ENCODE measurements around the gene TSGA10IP. TPM values are rescaled to one million over a fixed set of nuclear protein-coding genes. Genes with fewer than 3 reads are reported as not detected.

The TSGA10IP gene
- total and polyA plus RNA-seq, 2 donors (not counting 1 experiment from before 2014, with no cell fraction given) = not detected

DNA sequence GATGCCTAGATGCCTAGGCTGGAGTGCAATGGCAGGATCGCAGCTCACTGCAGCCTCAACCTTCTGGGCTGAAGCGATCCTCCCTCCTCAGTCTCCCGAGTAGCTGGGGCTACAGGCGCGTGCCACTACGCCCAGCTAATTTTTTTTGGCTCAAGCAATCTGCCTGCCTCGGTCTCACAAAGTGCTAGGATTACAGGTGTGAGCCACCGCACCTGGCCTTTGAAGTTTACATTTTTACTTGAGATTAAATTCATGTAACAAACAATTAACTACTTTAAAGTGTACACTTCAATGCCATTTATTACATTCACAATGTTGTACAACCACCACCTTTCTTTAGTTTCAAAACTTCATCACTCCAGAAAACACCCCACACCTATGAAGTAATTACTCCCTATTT, 41.6 kb upstream of the TSGA10IP start:
- H3K9me3 ChIP-seq (ENCODE audit: control extremely low read depth in 1 of 3, control insufficient read depth in 2 of 3, insufficient read depth in 1 of 3, low read length in 2 of 3) = peaks cover 0 to 10% (median 0%) of the 10 kb centered on the region in 3 donors
- peaks cover 0 to 39% (median 16%) of the 10 kb centered on the region in 4 experiments for H3K27me3 ChIP-seq (replicated peaks in 1 of 4; ENCODE audit: control extremely low read depth in 1 of 4, control insufficient read depth in 3 of 4, insufficient read depth in 4 of 4, low read length in 3 of 4)
- ChIA-PET POLR2A (interaction anchor here (0.6 kb wide), 1 partner anchor 16 kb away, joined by 3 read pairs; the partner anchor contains the start of gene FIBP), CTCF (no interaction called here)
- no peaks in the 10 kb centered on the region for H3K9me3 Mint-ChIP-seq (ENCODE audit: insufficient read depth)
- 98% methylated on average over 7 of the region's 8 CpGs for WGBS (ENCODE audit: insufficient coverage)
- H3K4me2 ChIP-seq (replicated peaks; ENCODE audit: low read depth, low read length, poor library complexity, severe bottlenecking) = no peak overlapping the region
- ATAC-seq (ENCODE audit: low read depth) (no peak), DNase-seq (no peak)
- peaks cover 10% of the 10 kb centered on the region for H3K4me1 Mint-ChIP-seq
- TF ChIP-seq EZH2 (IDR thresholded peaks at IDR 0.05; ENCODE audit: borderline replicate concordance, insufficient read depth, low read depth, low read length, poor library complexity, severe bottlenecking) = no peak
- TF ChIP-seq, protein P1, sequence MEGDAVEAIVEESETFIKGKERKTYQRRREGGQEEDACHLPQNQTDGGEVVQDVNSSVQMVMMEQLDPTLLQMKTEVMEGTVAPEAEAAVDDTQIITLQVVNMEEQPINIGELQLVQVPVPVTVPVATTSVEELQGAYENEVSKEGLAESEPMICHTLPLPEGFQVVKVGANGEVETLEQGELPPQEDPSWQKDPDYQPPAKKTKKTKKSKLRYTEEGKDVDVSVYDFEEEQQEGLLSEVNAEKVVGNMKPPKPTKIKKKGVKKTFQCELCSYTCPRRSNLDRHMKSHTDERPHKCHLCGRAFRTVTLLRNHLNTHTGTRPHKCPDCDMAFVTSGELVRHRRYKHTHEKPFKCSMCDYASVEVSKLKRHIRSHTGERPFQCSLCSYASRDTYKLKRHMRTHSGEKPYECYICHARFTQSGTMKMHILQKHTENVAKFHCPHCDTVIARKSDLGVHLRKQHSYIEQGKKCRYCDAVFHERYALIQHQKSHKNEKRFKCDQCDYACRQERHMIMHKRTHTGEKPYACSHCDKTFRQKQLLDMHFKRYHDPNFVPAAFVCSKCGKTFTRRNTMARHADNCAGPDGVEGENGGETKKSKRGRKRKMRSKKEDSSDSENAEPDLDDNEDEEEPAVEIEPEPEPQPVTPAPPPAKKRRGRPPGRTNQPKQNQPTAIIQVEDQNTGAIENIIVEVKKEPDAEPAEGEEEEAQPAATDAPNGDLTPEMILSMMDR (IDR thresholded peaks at IDR 0.05) = no peak
- intact Hi-C loops (cut with micrococcal nuclease) = no loop called here
- H3K27ac ChIP-seq (ENCODE audit: low read length in 2 of 2) = no peak overlapping the region
- peaks cover 29% of the 10 kb centered on the region for H3K27me3 Mint-ChIP-seq
- no peak overlapping the region for H2AFZ ChIP-seq (ENCODE audit: insufficient read depth, low read depth, low read length, poor library complexity, severe bottlenecking)
- H3K27ac Mint-ChIP-seq = no peak overlapping the region
- no peaks in the 10 kb centered on the region for H3K36me3 ChIP-seq (replicated peaks in 1 of 2; ENCODE audit: control extremely low read depth in 1 of 2, control insufficient read depth in 1 of 2, extremely low read depth in 1 of 2, insufficient read depth in 2 of 2, low read length in 1 of 2)
- no peaks in the 10 kb centered on the region for H3K79me2 ChIP-seq (ENCODE audit: control insufficient read depth, insufficient read depth, low read length)
- no peak overlapping the region for H3K9ac ChIP-seq (ENCODE audit: low read length)
- H3K4me1 ChIP-seq (ENCODE audit: control insufficient read depth in 2 of 2, insufficient read depth in 2 of 2, low read length in 2 of 2) = peaks cover 20% of the 10 kb centered on the region in 2 donors
- no peaks in the 10 kb centered on the region for H4K20me1 ChIP-seq (ENCODE audit: control insufficient read depth, insufficient read depth, low read length, poor library complexity, severe bottlenecking)
- no peak overlapping the region for H3K4me3 ChIP-seq (ENCODE audit: control extremely low read depth in 1 of 5, extremely low read depth in 1 of 5, insufficient read depth in 1 of 5, low read depth in 2 of 5, low read length in 4 of 5)
- no peak overlapping the region for H3K4me3 Mint-ChIP-seq

DNA sequence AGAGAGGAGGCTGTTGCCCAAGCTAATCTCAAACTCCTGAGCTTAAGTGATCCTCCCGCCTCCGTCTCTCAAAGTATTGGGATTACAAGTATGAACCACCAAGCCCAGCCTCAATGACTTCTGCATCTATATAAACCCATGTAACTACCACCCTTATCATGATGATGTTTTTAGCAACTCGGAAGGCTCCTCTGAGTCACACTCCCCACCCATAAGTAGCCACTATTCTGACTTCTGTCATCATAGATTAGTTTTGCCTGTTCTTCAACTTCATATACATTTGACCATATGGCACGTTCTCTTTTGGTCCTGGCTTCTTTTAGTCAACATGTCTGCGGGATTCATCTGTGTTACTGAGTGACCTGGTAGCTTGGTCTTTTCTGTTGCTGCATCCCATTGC, 38.7 kb upstream of the TSGA10IP start:
- CTCF ChIA-PET = interaction anchor here (1.2 to 1.7 kb wide), 2 partner anchors 18 to 54 kb away, joined by 3 to 6 read pairs; partner anchors contain the start of gene FIBP
- no peak overlapping the region for H3K9ac ChIP-seq (ENCODE audit: low read length)

More for the DNA sequence above, 38.7 kb upstream of the TSGA10IP start:
- Mint-ChIP-seq H3K27ac (no peak overlapping the region), H3K27me3 (peaks cover 39% of the 10 kb centered on the region), H3K4me3 (no peak overlapping the region), H3K9me3 (ENCODE audit: insufficient read depth) (no peaks in the 10 kb centered on the region), H3K4me1 (peaks cover 4% of the 10 kb centered on the region)
- no peak overlapping the region for H3K27ac ChIP-seq (ENCODE audit: low read length in 2 of 2)
- no peaks in the 10 kb centered on the region for H3K4me1 ChIP-seq (ENCODE audit: control insufficient read depth in 2 of 2, insufficient read depth in 2 of 2, low read length in 2 of 2)
- POLR2A ChIA-PET = interaction anchor here (0.6 kb wide), 1 partner anchor 24 kb away, joined by 4 read pairs; no protein-coding TSS in a partner anchor
- peaks cover 0 to 37% (median 10%) of the 10 kb centered on the region in 4 experiments for H3K27me3 ChIP-seq (replicated peaks in 1 of 4; ENCODE audit: control extremely low read depth in 1 of 4, control insufficient read depth in 3 of 4, insufficient read depth in 4 of 4, low read length in 3 of 4)
- no peak for TF ChIP-seq EZH2 (IDR thresholded peaks at IDR 0.05; ENCODE audit: borderline replicate concordance, insufficient read depth, low read depth, low read length, poor library complexity, severe bottlenecking)
- DNase-seq (no peak), ATAC-seq (ENCODE audit: low read depth) (no peak)
- no peak overlapping the region for H2AFZ ChIP-seq (ENCODE audit: insufficient read depth, low read depth, low read length, poor library complexity, severe bottlenecking)
- H3K9me3 ChIP-seq (ENCODE audit: control extremely low read depth in 1 of 3, control insufficient read depth in 2 of 3, insufficient read depth in 1 of 3, low read length in 2 of 3) = no peaks in the 10 kb centered on the region
- H3K4me3 ChIP-seq (ENCODE audit: control extremely low read depth in 1 of 5, extremely low read depth in 1 of 5, insufficient read depth in 1 of 5, low read depth in 2 of 5, low read length in 4 of 5) = no peak overlapping the region
- H3K36me3 ChIP-seq (replicated peaks in 1 of 2; ENCODE audit: control extremely low read depth in 1 of 2, control insufficient read depth in 1 of 2, extremely low read depth in 1 of 2, insufficient read depth in 2 of 2, low read length in 1 of 2) = no peaks in the 10 kb centered on the region
- no peak overlapping the region for H3K4me2 ChIP-seq (replicated peaks; ENCODE audit: low read depth, low read length, poor library complexity, severe bottlenecking)
- WGBS (ENCODE audit: insufficient coverage) = 89% methylated on average over 4 of the region's 5 CpGs
- H4K20me1 ChIP-seq (ENCODE audit: control insufficient read depth, insufficient read depth, low read length, poor library complexity, severe bottlenecking) = no peaks in the 10 kb centered on the region
- intact Hi-C loops (cut with micrococcal nuclease) = no loop called here
- H3K79me2 ChIP-seq (ENCODE audit: control insufficient read depth, insufficient read depth, low read length) = no peaks in the 10 kb centered on the region

All from B cell (primary cell).